ENCODE data around the gene GARS1. TPM values are rescaled to one million over a fixed set of nuclear protein-coding genes. Genes with fewer than 3 reads are reported as not detected.

Gene GARS1
- total RNA-seq, 3 donors from 2014 or later (not counting 1 experiment from before 2014, with no cell fraction given), result 80.2 to 107 (median 92.4) TPM

DNA sequence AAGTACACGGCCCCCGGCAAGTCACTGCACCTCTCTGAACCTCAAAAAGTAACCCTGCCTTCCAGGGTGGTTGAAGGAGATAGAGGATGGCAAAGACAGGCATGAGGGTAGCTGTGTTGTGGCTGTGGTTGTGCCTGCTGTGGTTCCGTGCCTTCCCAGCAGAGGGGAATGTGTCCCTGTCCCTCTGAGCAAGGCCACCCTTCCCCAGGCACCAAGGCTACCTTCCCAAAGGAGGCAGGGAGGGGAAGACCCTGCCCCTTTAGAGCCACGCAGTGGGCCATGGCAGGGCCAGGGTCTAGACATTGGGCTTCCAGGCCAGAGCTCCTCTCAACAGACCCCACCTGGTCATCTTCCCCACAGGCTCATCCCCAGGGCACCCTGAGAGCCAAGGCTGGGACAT is 68.7 kb downstream of the GARS1 start:
- Mint-ChIP-seq H3K4me1 (no peaks in the 10 kb centered on the region), H3K4me3 (no peak overlapping the region), H3K27ac (no peak overlapping the region), H3K36me3 (no peaks in the 10 kb centered on the region), H3K27me3 (ENCODE audit: low read depth in 2 of 2) (no peaks in the 10 kb centered on the region), H3K9me3 (no peaks in the 10 kb centered on the region)
- ATAC-seq (no peak), DNase-seq (no peak)
- Histone ChIP-seq H3K9me3 (ENCODE audit: control insufficient read depth, insufficient read depth, low read length) (no peaks in the 10 kb centered on the region), H3K27me3 (ENCODE audit: control insufficient read depth, insufficient read depth, low read length) (no peaks in the 10 kb centered on the region), H3K36me3 (ENCODE audit: control insufficient read depth, insufficient read depth, low read length) (no peaks in the 10 kb centered on the region), H3K27ac (ENCODE audit: low read length) (no peak overlapping the region), H3K4me3 (ENCODE audit: low read length) (no peak overlapping the region), H3K4me1 (ENCODE audit: control insufficient read depth, insufficient read depth, low read length) (no peaks in the 10 kb centered on the region)
- intact Hi-C loops (cut with micrococcal nuclease), result no loop called here
- 83% methylated on average over 3 of the region's 4 CpGs for WGBS (ENCODE audit: insufficient coverage)
- TF ChIP-seq, protein P1, sequence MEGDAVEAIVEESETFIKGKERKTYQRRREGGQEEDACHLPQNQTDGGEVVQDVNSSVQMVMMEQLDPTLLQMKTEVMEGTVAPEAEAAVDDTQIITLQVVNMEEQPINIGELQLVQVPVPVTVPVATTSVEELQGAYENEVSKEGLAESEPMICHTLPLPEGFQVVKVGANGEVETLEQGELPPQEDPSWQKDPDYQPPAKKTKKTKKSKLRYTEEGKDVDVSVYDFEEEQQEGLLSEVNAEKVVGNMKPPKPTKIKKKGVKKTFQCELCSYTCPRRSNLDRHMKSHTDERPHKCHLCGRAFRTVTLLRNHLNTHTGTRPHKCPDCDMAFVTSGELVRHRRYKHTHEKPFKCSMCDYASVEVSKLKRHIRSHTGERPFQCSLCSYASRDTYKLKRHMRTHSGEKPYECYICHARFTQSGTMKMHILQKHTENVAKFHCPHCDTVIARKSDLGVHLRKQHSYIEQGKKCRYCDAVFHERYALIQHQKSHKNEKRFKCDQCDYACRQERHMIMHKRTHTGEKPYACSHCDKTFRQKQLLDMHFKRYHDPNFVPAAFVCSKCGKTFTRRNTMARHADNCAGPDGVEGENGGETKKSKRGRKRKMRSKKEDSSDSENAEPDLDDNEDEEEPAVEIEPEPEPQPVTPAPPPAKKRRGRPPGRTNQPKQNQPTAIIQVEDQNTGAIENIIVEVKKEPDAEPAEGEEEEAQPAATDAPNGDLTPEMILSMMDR (IDR thresholded peaks at IDR 0.05), result no peak

DNA sequence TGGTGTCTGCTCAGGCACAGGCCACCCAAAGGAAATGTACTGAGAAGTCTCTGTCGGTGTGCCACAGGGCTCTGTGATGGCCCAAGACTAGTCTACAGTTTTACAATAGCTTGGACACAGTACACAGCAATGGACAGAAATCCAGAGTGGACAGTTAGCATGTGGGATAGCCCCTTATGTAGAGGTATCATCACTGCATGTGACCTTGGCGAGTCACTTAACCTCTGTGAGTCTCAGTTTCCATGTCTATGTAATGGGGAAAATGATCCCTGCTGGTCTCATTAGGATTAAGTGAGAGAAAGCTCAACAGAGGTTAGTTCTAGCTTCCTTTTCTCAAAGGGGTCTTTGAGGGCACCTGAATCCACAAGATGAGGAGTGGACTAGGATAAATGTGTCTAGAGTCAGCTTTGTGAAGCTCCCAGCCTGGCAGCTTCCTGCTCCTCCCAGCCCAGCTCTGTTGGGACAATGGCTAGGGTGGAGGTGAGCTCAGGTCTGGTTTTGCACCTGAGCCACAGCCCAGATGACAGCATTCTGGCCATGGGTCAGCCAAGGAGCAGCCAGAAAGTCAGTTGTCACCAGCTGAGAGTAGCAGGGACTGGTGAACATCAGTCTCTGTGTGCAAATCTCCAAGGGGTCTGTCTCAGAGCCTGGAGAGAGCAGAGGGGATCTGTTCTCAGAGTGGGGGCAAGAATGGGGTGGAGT is 69.7 kb downstream of the GARS1 start:
- H3K36me3 ChIP-seq (ENCODE audit: control insufficient read depth, insufficient read depth, low read length), result no peaks in the 10 kb centered on the region
- H3K27ac Mint-ChIP-seq, result no peak overlapping the region
- no peak overlapping the region for H3K4me3 Mint-ChIP-seq
- H3K4me1 Mint-ChIP-seq, result no peaks in the 10 kb centered on the region
- TF ChIP-seq, protein P1 (IDR thresholded peaks at IDR 0.05), result no peak
- no peak overlapping the region for H3K4me3 ChIP-seq (ENCODE audit: low read length)
- ATAC-seq (no peak), DNase-seq (no peak)
- 78% methylated on average over 2 of the region's 2 CpGs for WGBS (ENCODE audit: insufficient coverage)
- H3K9me3 ChIP-seq (ENCODE audit: control insufficient read depth, insufficient read depth, low read length), result no peaks in the 10 kb centered on the region
- no peaks in the 10 kb centered on the region for H3K9me3 Mint-ChIP-seq
- H3K27me3 Mint-ChIP-seq (ENCODE audit: low read depth in 2 of 2), result no peaks in the 10 kb centered on the region
- intact Hi-C loops (cut with micrococcal nuclease), result no loop called here
- H3K4me1 ChIP-seq (ENCODE audit: control insufficient read depth, insufficient read depth, low read length), result no peaks in the 10 kb centered on the region
- H3K27ac ChIP-seq (ENCODE audit: low read length), result no peak overlapping the region
- H3K36me3 Mint-ChIP-seq, result no peaks in the 10 kb centered on the region
- no peaks in the 10 kb centered on the region for H3K27me3 ChIP-seq (ENCODE audit: control insufficient read depth, insufficient read depth, low read length)

DNA sequence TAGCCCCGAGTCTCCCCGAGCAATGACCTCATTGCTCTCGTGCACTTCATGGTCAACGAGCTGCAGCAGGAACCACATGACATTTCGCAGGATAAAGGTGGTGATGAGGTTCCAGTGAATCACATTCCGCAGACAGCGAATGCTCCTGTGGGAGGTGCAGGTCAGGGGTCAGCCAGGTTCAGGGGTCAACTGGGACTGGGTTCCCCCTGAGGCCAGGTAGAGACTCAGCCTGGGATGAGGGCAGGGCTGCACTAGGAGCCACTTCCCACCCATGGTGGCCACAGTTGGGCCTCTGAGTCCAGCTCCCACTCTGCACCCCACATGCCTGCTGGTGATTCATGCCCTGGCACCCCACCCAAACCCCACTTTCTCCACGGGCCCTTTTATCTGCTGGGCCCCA is 70.4 kb downstream of the GARS1 start:
- 87% methylated on average over 7 of the region's 8 CpGs for WGBS (ENCODE audit: insufficient coverage)
- no peak for DNase-seq
- H3K36me3 ChIP-seq (ENCODE audit: control insufficient read depth, insufficient read depth, low read length), result no peaks in the 10 kb centered on the region
- H3K4me1 Mint-ChIP-seq, result no peaks in the 10 kb centered on the region
- no peak overlapping the region for H3K4me3 Mint-ChIP-seq
- peaks cover 0 to 3% of the 10 kb centered on the region in 2 donors for H3K27me3 Mint-ChIP-seq (ENCODE audit: low read depth in 2 of 2)
- no peak overlapping the region for H3K4me3 ChIP-seq (ENCODE audit: low read length)
- H3K27ac ChIP-seq (ENCODE audit: low read length), result no peak overlapping the region
- H3K36me3 Mint-ChIP-seq, result no peaks in the 10 kb centered on the region
- TF ChIP-seq, protein P1 (IDR thresholded peaks at IDR 0.05), result no peak
- ATAC-seq, result no peak
- no peaks in the 10 kb centered on the region for H3K4me1 ChIP-seq (ENCODE audit: control insufficient read depth, insufficient read depth, low read length)
- no peaks in the 10 kb centered on the region for H3K9me3 Mint-ChIP-seq
- H3K27ac Mint-ChIP-seq, result no peak overlapping the region
- intact Hi-C loops (cut with micrococcal nuclease), result no loop called here
- H3K9me3 ChIP-seq (ENCODE audit: control insufficient read depth, insufficient read depth, low read length), result no peaks in the 10 kb centered on the region
- no peaks in the 10 kb centered on the region for H3K27me3 ChIP-seq (ENCODE audit: control insufficient read depth, insufficient read depth, low read length)

DNA sequence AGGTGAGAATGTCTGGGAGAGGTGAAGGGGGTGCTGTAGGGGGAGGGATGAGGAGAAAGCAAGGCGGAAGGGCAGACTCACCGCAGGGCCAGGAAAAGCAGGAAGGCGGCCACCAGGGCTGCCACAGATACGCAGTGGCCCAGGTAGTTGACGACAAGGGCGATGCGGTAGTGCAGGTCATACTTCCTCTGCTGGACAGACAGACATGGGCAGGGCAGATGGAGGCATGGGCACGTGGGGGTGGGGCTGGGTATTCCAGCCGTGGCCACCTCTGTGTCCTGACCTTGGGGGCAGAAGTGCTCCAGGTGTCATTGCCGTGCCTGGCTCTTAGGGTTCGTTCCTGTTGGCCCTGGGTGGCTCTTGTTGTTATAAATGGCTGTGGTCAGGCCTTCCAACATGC is 70.8 kb downstream of the GARS1 start:
- DNase-seq, result no peak

More for the DNA sequence above, 70.8 kb downstream of the GARS1 start:
- 83% methylated on average over 11 of the region's 11 CpGs for WGBS (ENCODE audit: insufficient coverage)
- Mint-ChIP-seq H3K27ac (no peak overlapping the region), H3K4me1 (no peaks in the 10 kb centered on the region), H3K27me3 (ENCODE audit: low read depth in 2 of 2) (peaks cover 0 to 3% of the 10 kb centered on the region in 2 donors), H3K36me3 (no peaks in the 10 kb centered on the region), H3K9me3 (no peaks in the 10 kb centered on the region), H3K4me3 (no peak overlapping the region)
- ATAC-seq, result no peak
- H3K4me3 ChIP-seq (ENCODE audit: low read length), result no peak overlapping the region
- TF ChIP-seq, protein P1 (IDR thresholded peaks at IDR 0.05), result no peak
- intact Hi-C loops (cut with micrococcal nuclease), result no loop called here
- no peaks in the 10 kb centered on the region for H3K27me3 ChIP-seq (ENCODE audit: control insufficient read depth, insufficient read depth, low read length)
- H3K27ac ChIP-seq (ENCODE audit: low read length), result no peak overlapping the region
- H3K4me1 ChIP-seq (ENCODE audit: control insufficient read depth, insufficient read depth, low read length), result no peaks in the 10 kb centered on the region
- no peaks in the 10 kb centered on the region for H3K36me3 ChIP-seq (ENCODE audit: control insufficient read depth, insufficient read depth, low read length)
- no peaks in the 10 kb centered on the region for H3K9me3 ChIP-seq (ENCODE audit: control insufficient read depth, insufficient read depth, low read length)
